Esophagus squamous epithelium (tissue), 4 donors: Measurements from ENCODE around the gene ASGR1.
"Not testable (repeated sequence)": the region's sequence is repeated elsewhere in the genome, so short reads cannot be mapped to it uniquely, and the experiment has no call there.

Source experiments
- POLR2A ChIP-seq, 4 donors: fragments of 450-650 bp; IDR thresholded peaks; one replicate each; pipeline ENCODE4 v1.6.1; 2017; ENCODE audit warnings: antibody characterized with exemption in 4 of 4, mild to moderate bottlenecking in 4 of 4, moderate library complexity in 3 of 4
- TF ChIP-seq, protein P1 (sequence below), 6 experiments: fragments of 450-650 bp in 4 of 6; fragments of 200-600 bp in 2 of 6; sonication (generic) in 2 of 6; IDR thresholded peaks; one replicate each; pipeline ENCODE4 v1.5.1; 2016 to 2019; ENCODE audit warnings: antibody characterized with exemption in 6 of 6, mild to moderate bottlenecking in 4 of 6, moderate library complexity in 4 of 6

DNA sequence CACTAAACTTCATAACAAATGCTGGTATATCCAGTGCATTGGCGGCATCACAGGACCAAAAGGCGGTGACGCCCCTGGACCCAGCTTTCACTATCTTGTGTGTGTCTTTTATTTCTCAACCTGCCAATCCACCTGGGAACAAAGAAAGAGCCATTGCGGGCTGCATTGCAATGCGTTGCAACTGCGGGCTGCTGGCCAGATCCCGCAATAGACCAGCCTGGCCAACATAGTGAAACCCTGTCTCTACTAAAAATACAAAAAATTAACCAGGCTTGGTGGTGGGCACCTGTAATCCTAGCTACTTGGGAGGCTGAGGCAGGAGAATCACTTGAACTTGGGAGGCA is 9.6 kb downstream of the ASGR1 start:
- TF ChIP-seq, protein P1, sequence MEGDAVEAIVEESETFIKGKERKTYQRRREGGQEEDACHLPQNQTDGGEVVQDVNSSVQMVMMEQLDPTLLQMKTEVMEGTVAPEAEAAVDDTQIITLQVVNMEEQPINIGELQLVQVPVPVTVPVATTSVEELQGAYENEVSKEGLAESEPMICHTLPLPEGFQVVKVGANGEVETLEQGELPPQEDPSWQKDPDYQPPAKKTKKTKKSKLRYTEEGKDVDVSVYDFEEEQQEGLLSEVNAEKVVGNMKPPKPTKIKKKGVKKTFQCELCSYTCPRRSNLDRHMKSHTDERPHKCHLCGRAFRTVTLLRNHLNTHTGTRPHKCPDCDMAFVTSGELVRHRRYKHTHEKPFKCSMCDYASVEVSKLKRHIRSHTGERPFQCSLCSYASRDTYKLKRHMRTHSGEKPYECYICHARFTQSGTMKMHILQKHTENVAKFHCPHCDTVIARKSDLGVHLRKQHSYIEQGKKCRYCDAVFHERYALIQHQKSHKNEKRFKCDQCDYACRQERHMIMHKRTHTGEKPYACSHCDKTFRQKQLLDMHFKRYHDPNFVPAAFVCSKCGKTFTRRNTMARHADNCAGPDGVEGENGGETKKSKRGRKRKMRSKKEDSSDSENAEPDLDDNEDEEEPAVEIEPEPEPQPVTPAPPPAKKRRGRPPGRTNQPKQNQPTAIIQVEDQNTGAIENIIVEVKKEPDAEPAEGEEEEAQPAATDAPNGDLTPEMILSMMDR (IDR thresholded peaks at IDR 0.05): not testable (repeated sequence)
- TF ChIP-seq POLR2A (IDR thresholded peaks at IDR 0.05): not testable (repeated sequence)
